Measurements from ENCODE around the gene ZNF688.
A peak's percentile ranks its signal among the peaks of the same experiment; 100 is the strongest.
"Not testable (repeated sequence)": the region's sequence is repeated elsewhere in the genome, so short reads cannot be mapped to it uniquely, and the experiment has no call there.

ZNF688 gene

GRCh38 chr16:30533748-30534367, 37.7 kb downstream of the ZNF688 start:
- no peak for DNase-seq (ENCODE audit: low read depth)

GRCh38 chr16:30533146-30533522, 38.4 kb downstream of the ZNF688 start:
- no peak for DNase-seq (ENCODE audit: low read depth)

GRCh38 chr16:30532285-30533145, 39.0 kb downstream of the ZNF688 start:
- DNase-seq (ENCODE audit: low read depth) = no peak

- DNase-seq (ENCODE audit: low read depth) = no peak
These were observed 41.1 kb downstream of the ZNF688 start for GRCh38 chr16:30530163-30531037.

- no peak for DNase-seq (ENCODE audit: low read depth)
These were observed 42.6 kb downstream of the ZNF688 start for GRCh38 chr16:30528799-30529457.

GRCh38 chr16:30527635-30528178, 43.8 kb downstream of the ZNF688 start:
- no peak for DNase-seq (ENCODE audit: low read depth)

GRCh38 chr16:30526823-30527634, 44.5 kb downstream of the ZNF688 start:
- DNase-seq (ENCODE audit: low read depth) = peak; percentile 82

GRCh38 chr16:30526137-30526822, 45.2 kb downstream of the ZNF688 start, which contains the start of gene ZNF768:
Gene ZNF768 (minus strand): TSS chr16:30526566. CDS start chr16:30526413, 153 bp downstream.
- no peak for DNase-seq (ENCODE audit: low read depth)

- DNase-seq (ENCODE audit: low read depth) = no peak
These were observed 45.7 kb downstream of the ZNF688 start for GRCh38 chr16:30525844-30526136.

- DNase-seq (ENCODE audit: low read depth) = no peak
These were observed 46.6 kb downstream of the ZNF688 start for GRCh38 chr16:30524575-30525568.

- no peak for DNase-seq (ENCODE audit: low read depth)
These were observed 47.5 kb downstream of the ZNF688 start for GRCh38 chr16:30523768-30524574.

GRCh38 chr16:30522702-30523463, 48.6 kb downstream of the ZNF688 start:
- DNase-seq (ENCODE audit: low read depth) = not testable (repeated sequence)

GRCh38 chr16:30521873-30522641, 49.5 kb downstream of the ZNF688 start:
- no peak for DNase-seq (ENCODE audit: low read depth)

GRCh38 chr16:30521476-30521872, 50.0 kb downstream of the ZNF688 start:
- DNase-seq (ENCODE audit: low read depth) = no peak

Measured in stimulated activated CD8-positive, alpha-beta memory T cell treated with anti-CD3 and anti-CD28 coated beads, Interleukin-12 subunit alpha, Interleukin-12 subunit beta, amount 100 ng/mL, for 1 hour (primary cell).